Neural progenitor cell (in vitro differentiated cells): ENCODE results near the gene MOCS2.

Source experiments
- EZH2 ChIP-seq: fragments of 200-600 bp; sonication (generic); IDR thresholded peaks from 2 replicates; pipeline ENCODE4 v1.6.1; 2017; ENCODE audit warnings: antibody characterized with exemption, mild to moderate bottlenecking, moderate library complexity
- TF ChIP-seq, protein P1 (sequence below): fragments of 200-600 bp; sonication (generic); IDR thresholded peaks from 2 replicates; pipeline ENCODE4 v1.5.1; 2017; ENCODE audit warnings: antibody characterized with exemption, mild to moderate bottlenecking

DNA sequence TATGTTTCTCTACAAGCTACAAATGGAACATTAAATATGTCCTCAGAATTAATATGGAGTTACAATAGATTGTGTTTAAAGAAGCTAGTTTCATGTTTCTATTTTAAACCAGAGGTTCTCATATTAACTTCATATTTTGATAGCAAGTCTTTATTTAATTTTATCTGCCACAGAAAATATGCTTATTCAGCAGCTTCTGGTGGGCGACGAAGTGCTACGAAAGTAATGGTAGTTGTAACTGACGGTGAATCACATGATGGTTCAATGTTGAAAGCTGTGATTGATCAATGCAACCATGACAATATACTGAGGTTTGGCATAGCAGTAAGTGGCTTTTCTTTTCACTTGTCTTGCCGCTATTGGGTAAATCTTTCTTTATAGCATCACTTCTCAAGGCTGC lies 54.2 kb downstream of the MOCS2 start:
- TF ChIP-seq, protein P1, sequence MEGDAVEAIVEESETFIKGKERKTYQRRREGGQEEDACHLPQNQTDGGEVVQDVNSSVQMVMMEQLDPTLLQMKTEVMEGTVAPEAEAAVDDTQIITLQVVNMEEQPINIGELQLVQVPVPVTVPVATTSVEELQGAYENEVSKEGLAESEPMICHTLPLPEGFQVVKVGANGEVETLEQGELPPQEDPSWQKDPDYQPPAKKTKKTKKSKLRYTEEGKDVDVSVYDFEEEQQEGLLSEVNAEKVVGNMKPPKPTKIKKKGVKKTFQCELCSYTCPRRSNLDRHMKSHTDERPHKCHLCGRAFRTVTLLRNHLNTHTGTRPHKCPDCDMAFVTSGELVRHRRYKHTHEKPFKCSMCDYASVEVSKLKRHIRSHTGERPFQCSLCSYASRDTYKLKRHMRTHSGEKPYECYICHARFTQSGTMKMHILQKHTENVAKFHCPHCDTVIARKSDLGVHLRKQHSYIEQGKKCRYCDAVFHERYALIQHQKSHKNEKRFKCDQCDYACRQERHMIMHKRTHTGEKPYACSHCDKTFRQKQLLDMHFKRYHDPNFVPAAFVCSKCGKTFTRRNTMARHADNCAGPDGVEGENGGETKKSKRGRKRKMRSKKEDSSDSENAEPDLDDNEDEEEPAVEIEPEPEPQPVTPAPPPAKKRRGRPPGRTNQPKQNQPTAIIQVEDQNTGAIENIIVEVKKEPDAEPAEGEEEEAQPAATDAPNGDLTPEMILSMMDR, result no peak
- TF ChIP-seq EZH2, result no peak
